ENCODE results near the gene RPL26. TPM values are rescaled to one million over a fixed set of nuclear protein-coding genes. Genes with fewer than 3 reads are reported as not detected.

RPL26 gene
- total RNA-seq (1,000 to 10,000 TPM; 2,453 to 2,522 TPM), polyA plus RNA-seq (1,507 TPM)

DNA sequence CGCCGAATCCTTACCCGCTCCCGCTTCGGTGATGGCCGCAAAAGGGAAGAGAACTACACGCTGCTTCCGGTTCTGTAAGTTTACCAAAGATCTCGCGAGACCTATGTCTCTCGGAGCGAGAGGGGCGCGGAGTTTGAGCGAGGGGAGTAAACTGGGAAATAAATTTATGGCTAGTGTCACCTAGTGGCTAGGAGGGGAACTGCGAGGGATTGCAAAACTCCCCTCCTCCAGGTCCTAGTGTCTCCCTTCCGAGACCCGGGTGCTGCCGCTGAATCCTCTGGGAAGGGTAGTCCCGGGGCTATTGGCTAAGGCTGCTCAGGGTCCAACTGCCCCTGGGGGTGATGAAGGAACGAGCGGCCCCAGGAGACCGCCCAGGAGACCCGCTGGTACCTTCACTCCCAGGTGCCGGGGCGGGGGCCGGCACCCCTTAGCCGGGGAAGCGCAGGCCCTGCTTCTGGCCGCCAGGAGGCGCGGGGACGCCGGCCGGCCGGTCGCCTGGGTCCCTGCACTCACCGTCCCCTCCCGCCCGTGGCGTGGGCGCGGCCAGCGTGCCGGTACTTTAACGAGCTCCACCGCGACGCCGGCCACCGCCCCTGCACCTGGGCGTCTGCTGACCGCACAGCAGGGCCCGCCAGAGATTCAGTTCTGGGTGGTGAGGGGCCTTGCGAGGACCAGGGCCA is at the start of gene RPL26:
Gene RPL26 (minus strand): TSS at position 51 of the 680 bp plus-strand sequence. CDS start 883 bp downstream, outside the sequence.
- peak within 1 kb of the TSS; percentile 94 to 100 (median 97) for H3K4me3 Mint-ChIP-seq
- peaks cover 60 to 79% (median 77%) of the 10 kb centered on the region in 3 donors for H3K4me1 Mint-ChIP-seq

DNA sequence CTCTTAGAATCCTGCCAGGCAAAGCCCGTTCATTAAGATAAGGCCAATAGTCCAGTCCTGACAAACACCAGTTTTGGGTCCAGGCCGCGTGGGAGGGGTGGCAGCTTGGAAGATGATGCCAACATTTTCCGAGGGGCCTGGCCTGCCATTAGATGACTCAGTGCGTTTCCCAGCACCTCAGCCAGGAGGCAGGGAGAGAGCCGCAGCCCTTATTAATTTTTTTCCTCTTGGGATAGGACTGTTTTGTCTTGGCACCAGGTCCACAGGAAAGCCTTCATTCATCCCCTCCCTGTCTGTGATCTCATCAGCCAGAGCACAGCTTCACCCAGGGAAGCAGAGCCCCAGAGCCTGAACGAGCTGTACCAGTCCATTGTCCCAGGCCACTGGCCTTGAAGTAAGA is 48.0 kb upstream of the RPL26 start:
- peaks cover 0 to 4% (median 0%) of the 10 kb centered on the region in 3 donors for H3K36me3 Mint-ChIP-seq
- Histone ChIP-seq H3K27me3 (ENCODE audit: insufficient read depth, low read length, poor library complexity, severe bottlenecking) (no peaks in the 10 kb centered on the region), H3K4me1 (ENCODE audit: insufficient read depth, low read length) (no peaks in the 10 kb centered on the region), H3K27ac (ENCODE audit: low read depth, low read length) (no peak overlapping the region), H3K36me3 (ENCODE audit: insufficient read depth, low read length) (no peaks in the 10 kb centered on the region), H3K9me3 (ENCODE audit: low read length) (no peaks in the 10 kb centered on the region), H3K4me3 (ENCODE audit: low read length) (no peak overlapping the region)
- H3K27me3 Mint-ChIP-seq = peaks cover 0 to 9% of the 10 kb centered on the region in 2 donors
- ChIA-PET CTCF (no interaction called here), POLR2A (interaction anchor here (1.0 kb wide), 1 partner anchor 47 kb away, joined by 4 read pairs; no protein-coding TSS in a partner anchor)
- H3K4me1 Mint-ChIP-seq = peaks cover 3 to 7% (median 5%) of the 10 kb centered on the region in 3 donors
- no peak for DNase-seq
- H3K9me3 Mint-ChIP-seq = no peaks in the 10 kb centered on the region
- H3K4me3 Mint-ChIP-seq = no peak overlapping the region
- no peak overlapping the region for H3K27ac Mint-ChIP-seq

More for the DNA sequence above, at the start of gene RPL26:
- H3K9me3 ChIP-seq (ENCODE audit: low read length) = no peaks in the 10 kb centered on the region
- H3K27ac Mint-ChIP-seq = peak within 1 kb of the TSS; percentile 90 to 99 (median 94)
- no peaks in the 10 kb centered on the region for H3K9me3 Mint-ChIP-seq
- ChIA-PET CTCF (interaction anchor here (0.6 to 1.9 kb wide), 15 partner anchors 8 to 552 kb away, joined by 3 to 21 read pairs (median 3); partner anchors contain the start of gene NDEL1), POLR2A (interaction anchor here (0.6 to 1.3 kb wide), 6 partner anchors 10 to 358 kb away, joined by 3 to 11 read pairs (median 4); partner anchors contain the start of gene NDEL1)
- no peaks in the 10 kb centered on the region for H3K27me3 ChIP-seq (ENCODE audit: insufficient read depth, low read length, poor library complexity, severe bottlenecking)
- H3K36me3 Mint-ChIP-seq = peaks cover 10 to 47% (median 12%) of the 10 kb centered on the region in 3 donors
- peaks cover 0 to 2% of the 10 kb centered on the region in 2 donors for H3K27me3 Mint-ChIP-seq
- peaks cover 52% of the 10 kb centered on the region for H3K4me1 ChIP-seq (ENCODE audit: insufficient read depth, low read length)
- H3K4me3 ChIP-seq (ENCODE audit: low read length) = peak within 1 kb of the TSS; percentile 90
- H3K27ac ChIP-seq (ENCODE audit: low read depth, low read length) = peak within 1 kb of the TSS; percentile 75
- DNase-seq = peak; percentile 88 to 98 (median 95)
- peaks cover 30% of the 10 kb centered on the region for H3K36me3 ChIP-seq (ENCODE audit: insufficient read depth, low read length)

DNA sequence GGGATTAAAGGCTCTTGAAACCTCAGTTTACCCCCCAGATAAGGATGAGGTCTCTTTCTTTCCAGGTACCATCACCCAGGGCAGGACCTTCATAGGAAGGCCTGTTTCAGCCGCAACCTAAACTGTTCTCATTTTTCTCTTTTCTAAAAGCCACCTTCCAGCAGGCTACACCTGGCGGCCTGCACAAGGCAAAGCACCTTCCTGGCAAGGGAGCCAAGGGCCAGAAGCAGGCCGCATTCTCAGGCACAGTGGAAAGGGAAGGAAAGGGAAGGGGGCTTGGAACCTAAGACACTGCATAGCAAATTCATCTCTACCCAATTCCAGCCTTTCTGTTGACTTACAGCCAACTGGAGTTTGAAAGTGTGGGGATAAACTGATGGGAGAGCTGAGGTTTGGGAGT is 43.8 kb upstream of the RPL26 start:
- CTCF ChIA-PET = interaction anchor here (1.6 kb wide), 1 partner anchor 319 kb away, joined by 4 read pairs; no protein-coding TSS in a partner anchor
- H3K27ac ChIP-seq (ENCODE audit: low read depth, low read length) = no peak overlapping the region

DNA sequence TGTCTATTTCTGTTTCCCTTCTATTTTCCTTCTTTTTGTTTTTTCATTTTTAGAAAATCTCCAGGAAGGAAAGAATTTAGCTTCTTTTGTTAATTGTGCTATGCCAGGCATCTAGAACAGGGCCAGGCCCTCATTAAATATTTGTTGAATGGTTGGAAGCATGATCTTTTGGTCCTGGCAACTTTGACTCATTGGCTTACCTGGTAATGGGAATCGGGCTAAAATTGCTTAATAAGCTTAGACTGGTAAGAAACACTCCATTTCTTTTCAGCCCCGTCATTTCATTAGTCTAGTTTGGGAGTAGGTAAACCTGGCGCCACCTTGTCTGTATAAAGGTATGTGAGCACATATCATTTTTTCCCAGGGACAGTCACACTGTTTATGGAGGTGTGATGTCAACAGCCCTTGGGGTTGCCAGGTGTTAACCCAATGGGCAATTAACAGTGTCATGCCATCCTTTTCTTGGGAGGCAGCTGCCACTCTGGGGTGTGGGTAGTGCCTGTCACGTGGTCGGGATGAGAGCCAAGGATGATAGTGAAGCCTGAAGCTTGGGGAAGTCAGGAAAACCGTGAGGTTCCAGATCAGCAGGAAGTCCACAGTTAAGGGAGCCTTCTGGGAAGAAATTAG is 43.2 kb upstream of the RPL26 start:
- H3K9me3 ChIP-seq (ENCODE audit: low read length) = no peaks in the 10 kb centered on the region
- no peak overlapping the region for H3K27ac Mint-ChIP-seq
- POLR2A ChIA-PET = no interaction called here

More for the DNA sequence above, 43.8 kb upstream of the RPL26 start:
- no peaks in the 10 kb centered on the region for H3K36me3 Mint-ChIP-seq
- H3K4me3 Mint-ChIP-seq = no peak overlapping the region
- Histone ChIP-seq H3K4me1 (ENCODE audit: insufficient read depth, low read length) (no peaks in the 10 kb centered on the region), H3K27me3 (ENCODE audit: insufficient read depth, low read length, poor library complexity, severe bottlenecking) (no peaks in the 10 kb centered on the region), H3K4me3 (ENCODE audit: low read length) (no peak overlapping the region), H3K9me3 (ENCODE audit: low read length) (no peaks in the 10 kb centered on the region), H3K36me3 (ENCODE audit: insufficient read depth, low read length) (no peaks in the 10 kb centered on the region)
- H3K27me3 Mint-ChIP-seq = peaks cover 2 to 37% of the 10 kb centered on the region in 2 donors
- no peaks in the 10 kb centered on the region for H3K4me1 Mint-ChIP-seq
- H3K27ac Mint-ChIP-seq = no peak overlapping the region
- DNase-seq = no peak
- POLR2A ChIA-PET = no interaction called here
- H3K9me3 Mint-ChIP-seq = no peaks in the 10 kb centered on the region

DNA sequence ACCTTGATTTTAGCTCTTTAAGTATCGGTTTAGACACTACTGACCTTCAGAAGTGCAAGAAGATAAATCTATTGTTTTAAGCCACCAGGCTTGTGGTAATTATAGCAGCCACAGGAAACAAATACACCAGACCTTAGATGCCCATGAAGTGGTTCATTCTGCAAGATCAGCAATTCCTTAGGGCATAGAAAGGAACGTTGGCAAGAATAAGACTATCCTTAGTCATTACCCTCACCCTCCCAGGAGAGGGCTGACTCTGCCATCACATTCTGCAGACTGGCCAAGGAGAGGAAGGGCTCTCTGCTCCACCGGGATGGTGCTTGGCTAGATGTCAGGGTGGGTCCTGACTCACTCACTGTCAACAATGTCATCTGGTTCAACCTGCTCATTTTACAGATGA is 38.6 kb upstream of the RPL26 start:
- POLR2A ChIA-PET = no interaction called here
- H3K27me3 Mint-ChIP-seq = peaks cover 9 to 78% of the 10 kb centered on the region in 2 donors
- no peaks in the 10 kb centered on the region for H3K4me1 ChIP-seq (ENCODE audit: insufficient read depth, low read length)

More for the DNA sequence above, 43.2 kb upstream of the RPL26 start:
- H3K4me3 Mint-ChIP-seq = no peak overlapping the region
- H3K9me3 Mint-ChIP-seq = no peaks in the 10 kb centered on the region
- CTCF ChIA-PET = interaction anchor here (0.7 to 1.6 kb wide), 2 partner anchors 32 to 320 kb away, joined by 3 to 4 read pairs; no protein-coding TSS in a partner anchor
- no peak for DNase-seq
- Histone ChIP-seq H3K4me3 (ENCODE audit: low read length) (no peak overlapping the region), H3K4me1 (ENCODE audit: insufficient read depth, low read length) (no peaks in the 10 kb centered on the region), H3K36me3 (ENCODE audit: insufficient read depth, low read length) (no peaks in the 10 kb centered on the region), H3K27ac (ENCODE audit: low read depth, low read length) (no peak overlapping the region), H3K27me3 (ENCODE audit: insufficient read depth, low read length, poor library complexity, severe bottlenecking) (peaks cover under 1% of the 10 kb centered on the region)
- peaks cover 2 to 42% of the 10 kb centered on the region in 2 donors for H3K27me3 Mint-ChIP-seq
- H3K36me3 Mint-ChIP-seq = no peaks in the 10 kb centered on the region
- H3K4me1 Mint-ChIP-seq = no peaks in the 10 kb centered on the region

DNA sequence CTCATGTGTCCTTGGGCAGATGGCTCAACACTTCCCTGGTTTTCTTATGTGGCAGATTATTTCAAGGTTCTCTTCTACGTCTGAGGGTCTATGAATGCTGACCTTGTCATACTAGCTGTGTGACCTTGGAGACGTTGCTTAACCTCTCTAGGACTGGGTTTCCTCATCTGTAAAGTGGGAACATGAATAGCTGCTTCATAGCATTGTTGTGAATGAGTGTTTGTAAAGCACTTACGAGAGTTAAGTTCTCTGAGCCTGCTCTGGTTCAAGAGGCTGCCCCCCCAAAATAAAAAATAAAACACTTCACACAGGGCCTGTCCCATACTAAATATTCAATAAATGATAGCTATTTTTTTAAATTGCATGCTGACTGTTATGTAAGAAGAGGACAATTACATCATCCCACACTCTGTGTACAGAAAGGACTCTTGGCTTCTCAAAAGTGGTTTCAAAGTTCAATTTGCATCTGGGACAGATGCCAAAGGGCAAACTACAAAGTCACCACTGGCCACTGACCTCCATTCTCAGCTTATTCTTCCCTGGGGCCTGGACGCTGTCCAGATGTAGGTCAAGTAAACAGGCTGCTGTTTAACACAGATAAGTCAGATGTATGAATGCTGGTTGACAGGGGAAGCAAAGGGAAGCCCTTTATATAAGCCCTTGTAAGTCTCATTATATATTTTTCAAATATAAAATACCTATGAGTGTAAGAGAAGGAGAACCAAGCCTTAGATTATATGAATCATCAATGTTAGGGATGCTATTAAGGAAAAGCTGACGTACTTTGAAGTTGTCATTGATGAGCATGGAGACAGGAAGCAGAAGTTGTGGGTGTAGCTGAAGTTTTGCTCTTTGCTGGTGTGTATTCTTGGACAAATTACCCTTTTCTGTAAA is 37.3 kb upstream of the RPL26 start:
- Histone ChIP-seq H3K9me3 (ENCODE audit: low read length) (no peaks in the 10 kb centered on the region), H3K27ac (ENCODE audit: low read depth, low read length) (peak overlapping the region; percentile 64), H3K36me3 (ENCODE audit: insufficient read depth, low read length) (no peaks in the 10 kb centered on the region), H3K4me3 (ENCODE audit: low read length) (no peak overlapping the region), H3K4me1 (ENCODE audit: insufficient read depth, low read length) (no peaks in the 10 kb centered on the region), H3K27me3 (ENCODE audit: insufficient read depth, low read length, poor library complexity, severe bottlenecking) (peaks cover 12% of the 10 kb centered on the region)
- Mint-ChIP-seq H3K27me3 (peaks cover 9 to 79% of the 10 kb centered on the region in 2 donors), H3K27ac (no peak overlapping the region), H3K4me3 (no peak overlapping the region), H3K36me3 (no peaks in the 10 kb centered on the region), H3K9me3 (no peaks in the 10 kb centered on the region), H3K4me1 (no peaks in the 10 kb centered on the region)
- ChIA-PET POLR2A (no interaction called here), CTCF (interaction anchor here (0.8 to 2.0 kb wide), 3 partner anchors 10 to 326 kb away, joined by 3 to 7 read pairs (median 4); no protein-coding TSS in a partner anchor)
- no peak for DNase-seq

More for the DNA sequence above, 38.6 kb upstream of the RPL26 start:
- no peak overlapping the region for H3K27ac Mint-ChIP-seq
- H3K27me3 ChIP-seq (ENCODE audit: insufficient read depth, low read length, poor library complexity, severe bottlenecking) = peaks cover 12% of the 10 kb centered on the region
- no peak overlapping the region for H3K4me3 ChIP-seq (ENCODE audit: low read length)
- CTCF ChIA-PET = interaction anchor here (2.0 kb wide), 1 partner anchor 324 kb away, joined by 7 read pairs; no protein-coding TSS in a partner anchor
- no peak overlapping the region for H3K4me3 Mint-ChIP-seq
- DNase-seq = no peak
- no peaks in the 10 kb centered on the region for H3K9me3 Mint-ChIP-seq
- H3K4me1 Mint-ChIP-seq = no peaks in the 10 kb centered on the region
- no peaks in the 10 kb centered on the region for H3K36me3 Mint-ChIP-seq
- H3K9me3 ChIP-seq (ENCODE audit: low read length) = no peaks in the 10 kb centered on the region
- H3K36me3 ChIP-seq (ENCODE audit: insufficient read depth, low read length) = no peaks in the 10 kb centered on the region
- no peak overlapping the region for H3K27ac ChIP-seq (ENCODE audit: low read depth, low read length)

DNA sequence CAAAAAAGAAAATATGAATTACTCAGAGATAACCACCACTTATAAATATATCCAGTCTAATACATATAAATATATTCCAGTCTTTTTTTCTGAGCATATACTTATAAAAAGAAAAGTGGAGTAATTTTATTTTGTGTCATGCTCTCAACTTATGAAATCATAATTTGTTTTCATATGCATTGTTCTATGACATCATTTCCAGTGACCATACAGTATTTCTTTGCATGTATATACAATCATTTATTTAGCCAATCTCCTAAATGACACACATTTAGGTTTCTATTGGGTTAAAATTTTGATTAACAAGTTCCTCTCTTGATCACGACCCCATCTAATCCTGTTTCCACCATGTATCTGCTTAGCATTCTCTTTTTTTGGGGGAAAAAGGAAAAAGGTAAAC is 36.3 kb upstream of the RPL26 start:
- CTCF ChIA-PET = interaction anchor here (0.8 to 2.0 kb wide), 2 partner anchors 35 to 327 kb away, joined by 3 to 7 read pairs; no protein-coding TSS in a partner anchor

More for the DNA sequence above, 36.3 kb upstream of the RPL26 start:
- H3K9me3 Mint-ChIP-seq = no peaks in the 10 kb centered on the region
- Histone ChIP-seq H3K27ac (ENCODE audit: low read depth, low read length) (no peak overlapping the region), H3K4me3 (ENCODE audit: low read length) (no peak overlapping the region), H3K9me3 (ENCODE audit: low read length) (no peaks in the 10 kb centered on the region), H3K27me3 (ENCODE audit: insufficient read depth, low read length, poor library complexity, severe bottlenecking) (peaks cover 12% of the 10 kb centered on the region), H3K36me3 (ENCODE audit: insufficient read depth, low read length) (no peaks in the 10 kb centered on the region), H3K4me1 (ENCODE audit: insufficient read depth, low read length) (no peaks in the 10 kb centered on the region)
- no peaks in the 10 kb centered on the region for H3K4me1 Mint-ChIP-seq
- POLR2A ChIA-PET = no interaction called here
- H3K27me3 Mint-ChIP-seq = peaks cover 11 to 74% of the 10 kb centered on the region in 2 donors
- no peaks in the 10 kb centered on the region for H3K36me3 Mint-ChIP-seq
- no peak for DNase-seq
- H3K4me3 Mint-ChIP-seq = no peak overlapping the region
- no peak overlapping the region for H3K27ac Mint-ChIP-seq
